PC-9 (cell line): Measurements from ENCODE around the gene CAPN11.

Source experiments
- CTCF ChIP-seq: fragments of 200-600 bp; sonication (generic); conservative IDR thresholded peaks from 2 replicates; pipeline ENCODE4 v1.6.1; 2017; ENCODE audit warnings: mixed run types, antibody characterized with exemption, mild to moderate bottlenecking, moderate library complexity
- EZH2 ChIP-seq: fragments of 200-600 bp; sonication (generic); IDR thresholded peaks from 2 replicates; pipeline ENCODE4 v1.8.0; 2017; ENCODE audit warnings: antibody characterized with exemption, low read depth

- TF ChIP-seq CTCF = no peak
- no peak for TF ChIP-seq EZH2
These were observed 24.3 kb downstream of the CAPN11 start for GRCh38 chr6:44182911-44183390.
